Urothelium cell line (cell line): ENCODE measurements around the gene DEPDC4.
"Not testable (repeated sequence)": the region's sequence is repeated elsewhere in the genome, so short reads cannot be mapped to it uniquely, and the experiment has no call there.

Experiments used
- DNase-seq: peaks from one replicate; pipeline ENCODE4 v3.0.0; 2011; ENCODE audit warnings: low spot score, mixed read lengths
- FAIRE-seq: peaks from 2 replicates; lab custom pipeline; 2011; peaks lifted over from hg19 to GRCh38; lab: Jason Lieb, UNC

DEPDC4 gene

GRCh38 chr12:100265732-100266584 lies 921 bp downstream of the DEPDC4 start:
- DNase-seq (no peak), FAIRE-seq (no peak)

- not testable (repeated sequence) for DNase-seq, FAIRE-seq
Measured at GRCh38 chr12:100265107-100265506, 1.8 kb downstream of the DEPDC4 start.

GRCh38 chr12:100263131-100263530 lies 3.7 kb downstream of the DEPDC4 start:
- DNase-seq (no peak), FAIRE-seq (no peak)

GRCh38 chr12:100258127-100258526 lies 8.8 kb downstream of the DEPDC4 start:
- no peak for DNase-seq
- no peak for FAIRE-seq

- no peak for DNase-seq
- no peak for FAIRE-seq
Measured at GRCh38 chr12:100254876-100255275, 12.0 kb downstream of the DEPDC4 start.

- FAIRE-seq (no peak), DNase-seq (no peak)
Measured at GRCh38 chr12:100253437-100253836, 13.4 kb downstream of the DEPDC4 start.

GRCh38 chr12:100251917-100252316 lies 15.0 kb downstream of the DEPDC4 start:
- FAIRE-seq: no peak
- DNase-seq: no peak

- no peak for FAIRE-seq
Measured at GRCh38 chr12:100249941-100250340, 16.9 kb downstream of the DEPDC4 start.

GRCh38 chr12:100248886-100249285 lies 18.0 kb downstream of the DEPDC4 start:
- DNase-seq (no peak), FAIRE-seq (no peak)

More at GRCh38 chr12:100249941-100250340, 16.9 kb downstream of the DEPDC4 start:
- DNase-seq: no peak

GRCh38 chr12:100247765-100248164 lies 19.1 kb downstream of the DEPDC4 start:
- FAIRE-seq: no peak

GRCh38 chr12:100243137-100243536 lies 23.7 kb downstream of the DEPDC4 start:
- no peak for DNase-seq
- no peak for FAIRE-seq

More at GRCh38 chr12:100247765-100248164, 19.1 kb downstream of the DEPDC4 start:
- no peak for DNase-seq

GRCh38 chr12:100239589-100239988 lies 27.3 kb downstream of the DEPDC4 start:
- no peak for FAIRE-seq
- no peak for DNase-seq

- no peak for FAIRE-seq
- DNase-seq: no peak
Measured at GRCh38 chr12:100238801-100239200, 28.1 kb downstream of the DEPDC4 start.

GRCh38 chr12:100234591-100235304 lies 32.1 kb downstream of the DEPDC4 start:
- FAIRE-seq: no peak

GRCh38 chr12:100234166-100234565 lies 32.7 kb downstream of the DEPDC4 start:
- DNase-seq (no peak), FAIRE-seq (no peak)

More at GRCh38 chr12:100234591-100235304, 32.1 kb downstream of the DEPDC4 start:
- DNase-seq: peak; percentile 8

- FAIRE-seq, DNase-seq: not testable (repeated sequence)
Measured at GRCh38 chr12:100231873-100232272, 35.0 kb downstream of the DEPDC4 start.

GRCh38 chr12:100229876-100230275 lies 37.0 kb downstream of the DEPDC4 start:
- FAIRE-seq (no peak), DNase-seq (no peak)

- no peak for FAIRE-seq
- peak; percentile 5 for DNase-seq
Measured at GRCh38 chr12:100229036-100229635, 37.7 kb downstream of the DEPDC4 start.

- DNase-seq (no peak), FAIRE-seq (no peak)
Measured at GRCh38 chr12:100225491-100225890, 41.4 kb downstream of the DEPDC4 start.

GRCh38 chr12:100222173-100222572 lies 44.7 kb downstream of the DEPDC4 start:
- FAIRE-seq, DNase-seq: not testable (repeated sequence)

- FAIRE-seq (no peak), DNase-seq (no peak)
Measured at GRCh38 chr12:100221523-100221922, 45.4 kb downstream of the DEPDC4 start.
